Measurements from ENCODE around the gene EPHB4.
A peak's percentile ranks its signal among the peaks of the same experiment; 100 is the strongest.

DNA sequence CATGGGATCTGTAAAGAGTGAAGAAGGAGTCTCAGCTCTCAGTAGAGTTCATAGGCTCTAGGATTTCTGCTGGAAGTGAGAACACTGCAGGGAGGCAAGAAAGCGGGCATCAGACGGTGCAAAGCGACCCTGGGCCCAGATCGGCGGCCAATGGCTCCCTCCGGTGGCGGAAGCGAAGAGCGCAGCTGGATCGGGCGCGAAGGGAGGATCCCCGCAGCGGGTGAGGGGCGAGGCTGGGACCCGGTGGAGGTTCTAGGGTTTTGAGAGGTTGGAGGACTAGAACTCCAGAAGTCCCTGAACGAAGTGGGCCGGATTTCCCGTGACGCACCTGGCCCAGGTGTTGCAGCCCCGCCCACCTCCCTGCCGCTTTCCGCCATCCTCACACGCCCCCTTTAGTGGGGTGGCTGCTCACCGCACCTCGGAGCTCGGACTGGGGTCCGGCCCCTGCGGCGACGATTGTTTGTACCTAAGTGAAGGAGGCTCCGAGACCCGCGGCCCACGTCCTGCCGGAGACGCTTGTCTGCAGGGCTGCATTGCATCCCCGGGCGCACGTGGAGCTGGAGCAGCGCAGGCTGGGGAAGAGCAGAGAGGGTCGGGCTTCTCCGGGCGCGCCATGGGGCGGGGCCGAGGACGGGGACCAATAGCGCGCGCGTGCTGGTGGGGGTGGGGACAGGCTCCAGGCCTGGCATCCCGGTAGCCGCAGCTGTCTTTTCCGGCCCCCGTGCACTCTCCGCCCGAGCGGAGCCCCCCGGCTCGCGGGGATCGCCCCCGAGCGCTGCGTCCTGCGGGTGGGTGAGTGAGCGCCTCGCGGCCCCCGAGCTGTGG lies 24.9 kb upstream of the EPHB4 start, which contains the start of gene SLC12A9:
- TF ChIP-seq EP300 (IDR thresholded peaks at IDR 0.05; ENCODE audit: borderline replicate concordance in 1 of 2, control insufficient read depth in 1 of 2, low read depth in 2 of 2, low read length in 2 of 2), result 0 out of 4 replicates have a peak, but pooled peaks of 1 of the 2 experiments have one; percentile 9
- TF ChIP-seq CTCF (IDR thresholded peaks at IDR 0.05 in 2 of 3, conservative IDR thresholded peaks at IDR 0.05 in 1 of 3; ENCODE audit: control insufficient read depth in 2 of 3, extremely low read depth in 1 of 3, insufficient read depth in 1 of 3, low read depth in 3 of 3, low read length in 3 of 3), result peak; percentile 88 to 95 (median 92)
